ENCODE results near the gene TYR. TPM values are rescaled to one million over a fixed set of nuclear protein-coding genes. Genes with fewer than 3 reads are reported as not detected.
"Not testable (repeated sequence)": the region's sequence is repeated elsewhere in the genome, so short reads cannot be mapped to it uniquely, and the experiment has no call there.

Gene TYR
- total RNA-seq, 1 donor from 2014 or later = not detected

DNA sequence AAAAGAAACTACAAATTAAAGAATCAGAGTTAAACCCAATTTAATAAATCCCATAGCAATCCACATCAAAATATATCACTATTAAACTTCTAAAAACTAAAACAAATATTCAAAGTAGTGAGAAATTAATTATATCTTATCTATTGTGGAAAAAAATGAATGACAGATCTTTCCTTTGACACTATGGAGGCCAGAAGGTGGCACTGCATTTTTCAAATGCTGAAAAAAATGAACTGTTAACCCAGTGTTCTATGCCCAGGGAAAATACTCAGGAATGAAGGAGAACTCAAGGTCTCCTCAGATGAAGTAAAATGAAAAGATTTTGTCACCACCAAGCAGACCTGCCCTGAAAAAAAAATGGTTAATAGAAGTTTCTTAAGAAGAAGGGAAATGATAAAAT is 27.7 kb downstream of the TYR start:
- Mint-ChIP-seq H3K4me3 (ENCODE audit: unreplicated experiment) (no peak overlapping the region), H3K36me3 (ENCODE audit: unreplicated experiment) (no peaks in the 10 kb centered on the region), H3K27me3 (ENCODE audit: unreplicated experiment) (peaks cover 17% of the 10 kb centered on the region), H3K9me3 (ENCODE audit: unreplicated experiment) (no peaks in the 10 kb centered on the region), H3K27ac (ENCODE audit: unreplicated experiment) (no peak overlapping the region), H3K4me1 (ENCODE audit: unreplicated experiment) (no peaks in the 10 kb centered on the region)
- TF ChIP-seq, protein P1, sequence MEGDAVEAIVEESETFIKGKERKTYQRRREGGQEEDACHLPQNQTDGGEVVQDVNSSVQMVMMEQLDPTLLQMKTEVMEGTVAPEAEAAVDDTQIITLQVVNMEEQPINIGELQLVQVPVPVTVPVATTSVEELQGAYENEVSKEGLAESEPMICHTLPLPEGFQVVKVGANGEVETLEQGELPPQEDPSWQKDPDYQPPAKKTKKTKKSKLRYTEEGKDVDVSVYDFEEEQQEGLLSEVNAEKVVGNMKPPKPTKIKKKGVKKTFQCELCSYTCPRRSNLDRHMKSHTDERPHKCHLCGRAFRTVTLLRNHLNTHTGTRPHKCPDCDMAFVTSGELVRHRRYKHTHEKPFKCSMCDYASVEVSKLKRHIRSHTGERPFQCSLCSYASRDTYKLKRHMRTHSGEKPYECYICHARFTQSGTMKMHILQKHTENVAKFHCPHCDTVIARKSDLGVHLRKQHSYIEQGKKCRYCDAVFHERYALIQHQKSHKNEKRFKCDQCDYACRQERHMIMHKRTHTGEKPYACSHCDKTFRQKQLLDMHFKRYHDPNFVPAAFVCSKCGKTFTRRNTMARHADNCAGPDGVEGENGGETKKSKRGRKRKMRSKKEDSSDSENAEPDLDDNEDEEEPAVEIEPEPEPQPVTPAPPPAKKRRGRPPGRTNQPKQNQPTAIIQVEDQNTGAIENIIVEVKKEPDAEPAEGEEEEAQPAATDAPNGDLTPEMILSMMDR (IDR thresholded peaks at IDR 0.05) = peak; percentile 51
- DNase-seq (ENCODE audit: extremely low spot score, unreplicated experiment) = no peak

DNA sequence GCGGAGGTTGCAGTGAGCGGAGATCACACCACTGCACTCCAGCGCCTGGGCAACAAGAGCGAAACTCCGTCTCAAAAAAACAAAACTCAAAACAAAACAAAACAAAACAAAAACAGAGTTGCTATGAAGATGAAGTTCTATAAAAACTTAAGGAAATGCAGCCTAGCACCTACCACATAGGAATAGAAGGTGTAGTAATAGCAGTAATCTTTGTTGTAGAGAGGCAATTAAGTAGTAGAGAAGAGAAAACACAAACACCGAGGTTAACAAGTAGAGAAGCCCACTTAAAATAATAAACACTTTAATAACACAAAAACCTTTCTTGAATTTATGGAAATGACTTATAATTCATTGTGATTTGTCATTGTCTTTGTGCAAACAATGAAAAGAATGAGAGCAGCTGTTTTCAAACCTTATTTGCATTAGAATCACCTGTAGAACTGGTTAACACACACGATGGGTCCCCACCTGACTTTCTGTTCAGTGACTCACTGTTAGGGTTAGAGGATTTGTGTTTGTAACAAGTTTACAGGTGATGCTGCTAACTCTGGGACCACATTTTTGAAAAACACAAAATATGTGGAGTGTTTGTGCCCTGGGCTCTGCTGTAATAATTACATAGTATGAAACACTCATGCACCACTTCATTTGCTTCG is 43.1 kb downstream of the TYR start:
- no peaks in the 10 kb centered on the region for H3K36me3 Mint-ChIP-seq (ENCODE audit: unreplicated experiment)
- H3K27ac Mint-ChIP-seq (ENCODE audit: unreplicated experiment) = no peak overlapping the region
- TF ChIP-seq, protein P1 (IDR thresholded peaks at IDR 0.05) = no peak
- peaks cover 32% of the 10 kb centered on the region for H3K27me3 Mint-ChIP-seq (ENCODE audit: unreplicated experiment)
- no peak overlapping the region for H3K4me3 Mint-ChIP-seq (ENCODE audit: unreplicated experiment)
- H3K9me3 Mint-ChIP-seq (ENCODE audit: unreplicated experiment) = no peaks in the 10 kb centered on the region
- H3K4me1 Mint-ChIP-seq (ENCODE audit: unreplicated experiment) = no peaks in the 10 kb centered on the region
- DNase-seq (ENCODE audit: extremely low spot score, unreplicated experiment) = no peak

DNA sequence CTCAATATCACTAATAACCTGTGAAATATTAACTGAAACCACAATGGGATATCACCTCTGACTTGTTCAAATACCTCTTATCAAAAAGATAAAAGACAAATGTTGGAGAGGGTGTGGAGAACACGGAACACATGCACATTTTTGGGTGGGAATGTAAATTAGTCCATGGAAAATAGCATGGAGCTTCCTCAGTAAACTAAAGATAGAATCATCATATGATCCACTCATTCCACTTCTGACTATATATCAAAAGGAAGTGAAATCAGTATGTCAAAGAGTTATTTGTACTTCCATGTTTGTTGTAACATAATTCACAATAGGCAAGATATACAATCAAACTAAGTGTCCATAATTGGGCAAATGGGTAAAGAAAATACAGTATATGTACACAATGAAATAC is 57.4 kb downstream of the TYR start:
- no peak for DNase-seq (ENCODE audit: extremely low spot score, unreplicated experiment)
- Mint-ChIP-seq H3K4me1 (ENCODE audit: unreplicated experiment) (no peaks in the 10 kb centered on the region), H3K4me3 (ENCODE audit: unreplicated experiment) (no peak overlapping the region), H3K36me3 (ENCODE audit: unreplicated experiment) (no peaks in the 10 kb centered on the region), H3K27me3 (ENCODE audit: unreplicated experiment) (peaks cover 26% of the 10 kb centered on the region), H3K9me3 (ENCODE audit: unreplicated experiment) (peaks cover 9% of the 10 kb centered on the region), H3K27ac (ENCODE audit: unreplicated experiment) (no peak overlapping the region)
- TF ChIP-seq, protein P1 (IDR thresholded peaks at IDR 0.05) = no peak

DNA sequence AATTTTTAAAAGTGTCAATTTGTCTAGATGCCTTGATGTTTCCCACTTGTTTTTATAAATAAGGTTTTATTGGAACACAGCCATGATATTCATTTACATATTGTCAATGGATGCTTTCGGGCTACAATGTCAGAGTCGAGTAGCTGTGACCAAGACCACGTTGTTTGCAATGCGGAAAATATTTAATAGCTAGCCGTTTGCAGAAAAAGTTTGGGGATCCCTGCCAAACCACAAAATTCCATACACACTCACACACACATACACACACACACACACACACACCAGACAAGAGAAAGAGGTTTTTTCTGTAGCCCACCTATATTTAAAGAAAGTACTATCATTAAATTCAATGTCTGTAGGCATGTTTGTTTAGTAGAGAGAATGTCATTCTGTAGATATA is 58.3 kb downstream of the TYR start:
- TF ChIP-seq, protein P1 (IDR thresholded peaks at IDR 0.05) = no peak
- no peak for DNase-seq (ENCODE audit: extremely low spot score, unreplicated experiment)
- H3K4me3 Mint-ChIP-seq (ENCODE audit: unreplicated experiment) = no peak overlapping the region
- H3K4me1 Mint-ChIP-seq (ENCODE audit: unreplicated experiment) = no peaks in the 10 kb centered on the region
- no peaks in the 10 kb centered on the region for H3K36me3 Mint-ChIP-seq (ENCODE audit: unreplicated experiment)
- peaks cover 9% of the 10 kb centered on the region for H3K9me3 Mint-ChIP-seq (ENCODE audit: unreplicated experiment)
- no peak overlapping the region for H3K27ac Mint-ChIP-seq (ENCODE audit: unreplicated experiment)
- H3K27me3 Mint-ChIP-seq (ENCODE audit: unreplicated experiment) = peaks cover 28% of the 10 kb centered on the region

DNA sequence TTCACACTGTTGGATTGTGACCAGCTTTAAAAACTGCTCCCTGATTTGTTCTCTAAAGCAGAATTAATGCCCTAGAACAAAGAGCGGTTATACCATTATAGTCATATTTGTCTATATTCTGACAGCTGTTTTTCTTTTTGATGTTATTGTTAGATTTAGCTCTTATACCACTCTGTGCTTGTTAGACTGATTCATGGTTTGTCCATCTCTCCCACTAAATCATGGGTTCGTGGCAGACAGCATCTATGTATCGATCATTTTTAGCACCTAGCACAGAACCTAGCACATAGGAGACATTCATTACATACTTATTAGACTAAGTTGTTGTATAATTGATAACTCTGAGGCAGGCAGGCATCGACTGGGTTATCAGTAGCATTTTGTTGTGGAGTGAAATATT is 69.3 kb downstream of the TYR start:
- DNase-seq (ENCODE audit: extremely low spot score, unreplicated experiment); H3K36me3 Mint-ChIP-seq (ENCODE audit: unreplicated experiment); H3K9me3 Mint-ChIP-seq (ENCODE audit: unreplicated experiment); H3K4me3 Mint-ChIP-seq (ENCODE audit: unreplicated experiment); H3K4me1 Mint-ChIP-seq (ENCODE audit: unreplicated experiment); H3K27ac Mint-ChIP-seq (ENCODE audit: unreplicated experiment): not testable (repeated sequence)
- peaks cover 48% of the 10 kb centered on the region for H3K27me3 Mint-ChIP-seq (ENCODE audit: unreplicated experiment)
